Glutamatergic neuron (in vitro differentiated cells): ENCODE data around the gene RPL18. TPM values are rescaled to one million over a fixed set of nuclear protein-coding genes. Genes with fewer than 3 reads are reported as not detected.
A peak's percentile ranks its signal among the peaks of the same experiment; 100 is the strongest.

Experiments used
- DNase-seq: peaks from one replicate; pipeline ENCODE4 v3.0.0; 2022
- H3K27ac Mint-ChIP-seq: one replicate; pipeline ENCODE4 v1.8.0; 2020; ENCODE audit warnings: mild to moderate bottlenecking, mixed read lengths, inconsistent platforms; ENCODE audit not compliant: unreplicated experiment
- H3K27me3 Mint-ChIP-seq: one replicate; pipeline ENCODE4 v1.8.0; 2020; ENCODE audit warnings: mild to moderate bottlenecking, moderate library complexity, mixed read lengths, inconsistent platforms; ENCODE audit not compliant: unreplicated experiment
- H3K36me3 Mint-ChIP-seq: one replicate; pipeline ENCODE4 v1.8.0; 2020; ENCODE audit warnings: mild to moderate bottlenecking, mixed read lengths, inconsistent platforms; ENCODE audit not compliant: unreplicated experiment
- H3K4me1 Mint-ChIP-seq: one replicate; pipeline ENCODE4 v1.8.0; 2020; ENCODE audit warnings: mild to moderate bottlenecking, low read depth, mixed read lengths, inconsistent platforms; ENCODE audit not compliant: unreplicated experiment
- H3K4me3 Mint-ChIP-seq: one replicate; pipeline ENCODE4 v1.8.0; 2020; ENCODE audit warnings: mild to moderate bottlenecking, mixed read lengths, inconsistent platforms; ENCODE audit not compliant: unreplicated experiment
- H3K9me3 Mint-ChIP-seq: one replicate; pipeline ENCODE4 v1.8.0; 2020; ENCODE audit warnings: mild to moderate bottlenecking, moderate library complexity, mixed read lengths, inconsistent platforms; ENCODE audit not compliant: unreplicated experiment
- long read RNA-seq: library from polyadenylated mRNA; unstranded; transcript quantifications from one replicate; pipeline ENCODE4 v2.0.0, GENCODE V29; 2020; ENCODE audit not compliant: unreplicated experiment
- total RNA-seq: library from RNA; stranded (reverse); fragmentation: NEBNext Ultra II Directional; extraction: Animal tissue kit (Norgen Biotek cat#: 25700); gene quantifications from one replicate; pipeline ENCODE4 v1.2.1, GENCODE V29; 2021; ENCODE audit not compliant: unreplicated experiment
- TF ChIP-seq, protein P1 (sequence below): fragments of 200-600 bp; sonication (generic); IDR thresholded peaks from one replicate; pipeline ENCODE4 v1.5.0; 2021; ENCODE audit not compliant: partially characterized antibody, unreplicated experiment

RPL18 gene
- total RNA-seq: 1,011 TPM
- long read RNA-seq, transcript RPL18-211 (7 exons, 1,111 nt): minor isoform, 7 of 516 reads
- long read RNA-seq, transcript RPL18-208 (7 exons, 1,004 nt): major isoform, 455 of 516 reads
- long read RNA-seq, transcript RPL18-201 (6 exons, 612 nt): minor isoform, 40 of 516 reads
- long read RNA-seq, partial matches to known transcripts: 7 of 516 reads
- long read RNA-seq, other reads (novel, unspliced or antisense): 5 of 516 reads

GRCh38 chr19:48618916-48619691 lies at the start of gene RPL18, which contains the start of gene SPHK2:
TSS of gene RPL18 (minus strand) at chr19:48619178. CDS start at chr19:48619143, 35 bp downstream.
TSS of gene SPHK2 (plus strand) at chr19:48619506. CDS start at chr19:48620515, 1,009 bp downstream.
- H3K27ac Mint-ChIP-seq: peak within 1 kb of the TSS; percentile 96
- H3K4me1 Mint-ChIP-seq: peaks cover 27% of the 10 kb centered on the region
- peaks cover 16% of the 10 kb centered on the region for H3K27me3 Mint-ChIP-seq
- no peaks in the 10 kb centered on the region for H3K36me3 Mint-ChIP-seq
- TF ChIP-seq, protein P1, sequence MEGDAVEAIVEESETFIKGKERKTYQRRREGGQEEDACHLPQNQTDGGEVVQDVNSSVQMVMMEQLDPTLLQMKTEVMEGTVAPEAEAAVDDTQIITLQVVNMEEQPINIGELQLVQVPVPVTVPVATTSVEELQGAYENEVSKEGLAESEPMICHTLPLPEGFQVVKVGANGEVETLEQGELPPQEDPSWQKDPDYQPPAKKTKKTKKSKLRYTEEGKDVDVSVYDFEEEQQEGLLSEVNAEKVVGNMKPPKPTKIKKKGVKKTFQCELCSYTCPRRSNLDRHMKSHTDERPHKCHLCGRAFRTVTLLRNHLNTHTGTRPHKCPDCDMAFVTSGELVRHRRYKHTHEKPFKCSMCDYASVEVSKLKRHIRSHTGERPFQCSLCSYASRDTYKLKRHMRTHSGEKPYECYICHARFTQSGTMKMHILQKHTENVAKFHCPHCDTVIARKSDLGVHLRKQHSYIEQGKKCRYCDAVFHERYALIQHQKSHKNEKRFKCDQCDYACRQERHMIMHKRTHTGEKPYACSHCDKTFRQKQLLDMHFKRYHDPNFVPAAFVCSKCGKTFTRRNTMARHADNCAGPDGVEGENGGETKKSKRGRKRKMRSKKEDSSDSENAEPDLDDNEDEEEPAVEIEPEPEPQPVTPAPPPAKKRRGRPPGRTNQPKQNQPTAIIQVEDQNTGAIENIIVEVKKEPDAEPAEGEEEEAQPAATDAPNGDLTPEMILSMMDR: no peak
- H3K9me3 Mint-ChIP-seq: peaks cover 15% of the 10 kb centered on the region
- DNase-seq: peak; percentile 95
- H3K4me3 Mint-ChIP-seq: peak within 1 kb of the TSS; percentile 95

GRCh38 chr19:48668761-48669160 lies 49.8 kb upstream of the RPL18 start:
- H3K27ac Mint-ChIP-seq: no peak overlapping the region
- TF ChIP-seq, protein P1: no peak
- no peak for DNase-seq
- H3K4me3 Mint-ChIP-seq: no peak overlapping the region
- no peaks in the 10 kb centered on the region for H3K36me3 Mint-ChIP-seq
- H3K9me3 Mint-ChIP-seq: peaks cover 7% of the 10 kb centered on the region
- H3K27me3 Mint-ChIP-seq: peaks cover 3% of the 10 kb centered on the region
- H3K4me1 Mint-ChIP-seq: peaks cover 4% of the 10 kb centered on the region

DNA sequence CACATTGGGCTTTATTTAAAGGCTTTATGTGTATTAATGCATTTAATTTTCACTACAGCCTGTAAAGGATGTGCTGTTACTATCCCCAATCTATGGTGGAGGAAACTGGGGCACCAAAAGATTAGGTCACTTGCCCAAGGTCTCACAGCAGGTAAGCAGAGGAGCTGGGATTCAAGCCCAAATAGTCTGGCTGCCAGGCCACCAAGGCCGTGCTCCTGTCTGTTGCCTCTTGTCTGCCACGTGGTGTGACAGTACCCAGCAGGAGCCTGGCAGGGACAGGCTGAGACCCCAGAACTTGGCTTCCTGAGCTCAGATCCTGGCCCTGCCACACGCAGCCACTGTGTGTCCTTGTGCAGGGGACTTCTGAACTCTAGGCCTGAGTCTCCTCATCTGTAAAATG lies 49.4 kb upstream of the RPL18 start:
- TF ChIP-seq, protein P1: no peak
- no peak overlapping the region for H3K27ac Mint-ChIP-seq
- no peaks in the 10 kb centered on the region for H3K36me3 Mint-ChIP-seq
- H3K27me3 Mint-ChIP-seq: peaks cover 3% of the 10 kb centered on the region
- DNase-seq: no peak
- no peak overlapping the region for H3K4me3 Mint-ChIP-seq
- H3K9me3 Mint-ChIP-seq: peaks cover 7% of the 10 kb centered on the region
- peaks cover 4% of the 10 kb centered on the region for H3K4me1 Mint-ChIP-seq

DNA sequence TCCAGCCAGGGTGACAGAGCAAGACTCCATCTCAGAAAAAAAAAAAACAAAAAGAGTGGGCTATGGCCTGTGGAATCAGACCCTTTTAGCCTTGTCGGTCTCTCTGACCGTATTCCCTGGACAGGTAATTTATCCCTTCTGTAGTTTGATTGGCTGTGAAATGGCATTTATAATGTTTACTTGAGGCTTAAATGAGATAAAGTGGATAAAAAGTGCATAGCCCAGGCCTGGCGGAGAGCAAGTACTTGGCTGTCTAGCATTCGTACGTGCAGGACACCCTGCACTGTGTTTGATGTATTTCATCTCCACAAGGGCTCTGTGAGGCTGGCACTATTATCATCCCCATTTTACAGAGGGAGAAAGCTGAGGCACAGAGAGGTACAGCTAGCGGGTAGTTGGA lies 46.8 kb upstream of the RPL18 start:
- peaks cover 3% of the 10 kb centered on the region for H3K27me3 Mint-ChIP-seq
- DNase-seq: no peak
- H3K4me1 Mint-ChIP-seq: no peaks in the 10 kb centered on the region
- TF ChIP-seq, protein P1: no peak
- no peak overlapping the region for H3K4me3 Mint-ChIP-seq
- H3K27ac Mint-ChIP-seq: no peak overlapping the region
- peaks cover 7% of the 10 kb centered on the region for H3K9me3 Mint-ChIP-seq
- no peaks in the 10 kb centered on the region for H3K36me3 Mint-ChIP-seq

DNA sequence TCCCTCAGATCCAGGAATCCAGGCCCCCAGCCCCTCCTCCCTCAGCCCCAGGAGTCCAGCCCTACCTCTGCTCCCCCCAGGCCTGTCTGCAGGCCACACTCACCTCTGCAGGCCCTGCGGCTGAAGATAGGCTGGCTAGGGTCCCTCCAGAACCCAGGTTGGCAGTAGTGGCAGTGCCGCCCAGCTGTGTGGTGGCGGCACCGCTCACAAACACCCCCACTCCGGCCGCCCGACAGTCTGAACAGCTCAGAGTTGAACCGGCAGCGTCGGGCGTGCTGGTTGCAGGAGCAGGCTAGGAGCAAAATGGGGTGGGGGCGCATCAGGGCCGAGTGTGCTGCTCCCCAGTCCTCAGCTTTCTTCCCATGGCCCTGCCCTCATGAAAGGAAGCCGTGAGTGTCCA lies 45.5 kb upstream of the RPL18 start:
- Mint-ChIP-seq H3K9me3 (peaks cover 4% of the 10 kb centered on the region), H3K4me1 (no peaks in the 10 kb centered on the region), H3K27me3 (no peaks in the 10 kb centered on the region), H3K27ac (no peak overlapping the region), H3K4me3 (no peak overlapping the region), H3K36me3 (no peaks in the 10 kb centered on the region)
- no peak for DNase-seq
- TF ChIP-seq, protein P1: no peak
